Measurements from ENCODE around the gene SH3PXD2A.

DNA sequence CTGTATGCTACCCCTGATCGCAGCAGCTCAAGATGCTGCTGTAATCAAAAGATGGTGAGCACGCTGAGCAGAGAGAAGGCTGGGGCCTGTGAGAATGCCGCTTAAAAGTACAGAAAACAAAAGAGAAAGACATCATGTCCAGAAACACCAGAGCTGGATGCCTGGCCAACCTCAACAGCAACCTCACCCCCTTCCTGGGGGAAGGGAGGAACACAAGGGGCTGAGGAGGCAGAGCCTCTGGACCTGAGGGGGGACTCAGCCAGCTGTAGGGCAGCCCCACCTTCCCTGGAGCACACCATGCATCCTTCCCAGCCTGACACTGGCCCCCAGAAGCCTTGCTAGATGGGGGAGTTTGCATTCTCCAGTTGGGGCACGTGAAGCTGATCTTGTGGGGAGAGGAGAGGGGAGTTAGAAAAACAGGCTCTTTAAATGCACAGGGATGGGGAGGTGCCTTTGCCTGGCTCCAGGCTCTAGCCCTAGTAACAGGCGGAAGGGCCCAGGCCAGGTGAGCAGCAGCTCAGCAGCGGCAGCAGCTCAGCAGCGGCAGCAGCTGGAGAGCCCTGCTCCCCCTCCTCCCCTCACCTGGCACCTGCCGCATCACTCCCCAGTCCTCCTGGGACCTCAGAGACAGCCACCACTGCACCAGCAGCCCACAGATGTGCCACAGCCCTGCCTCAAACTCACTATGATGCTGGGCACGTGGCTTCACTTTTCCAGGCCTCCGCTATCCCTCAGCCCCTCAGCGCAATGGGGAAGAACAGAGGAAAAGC lies 205.5 kb downstream of the SH3PXD2A start:
- TF ChIP-seq POLR2A (IDR thresholded peaks at IDR 0.05) (no peak), POLR2AphosphoS5 (IDR thresholded peaks at IDR 0.05) (no peak), EP300 (IDR thresholded peaks at IDR 0.05; ENCODE audit: low read depth) (no peak)
- TF ChIP-seq, protein P1, sequence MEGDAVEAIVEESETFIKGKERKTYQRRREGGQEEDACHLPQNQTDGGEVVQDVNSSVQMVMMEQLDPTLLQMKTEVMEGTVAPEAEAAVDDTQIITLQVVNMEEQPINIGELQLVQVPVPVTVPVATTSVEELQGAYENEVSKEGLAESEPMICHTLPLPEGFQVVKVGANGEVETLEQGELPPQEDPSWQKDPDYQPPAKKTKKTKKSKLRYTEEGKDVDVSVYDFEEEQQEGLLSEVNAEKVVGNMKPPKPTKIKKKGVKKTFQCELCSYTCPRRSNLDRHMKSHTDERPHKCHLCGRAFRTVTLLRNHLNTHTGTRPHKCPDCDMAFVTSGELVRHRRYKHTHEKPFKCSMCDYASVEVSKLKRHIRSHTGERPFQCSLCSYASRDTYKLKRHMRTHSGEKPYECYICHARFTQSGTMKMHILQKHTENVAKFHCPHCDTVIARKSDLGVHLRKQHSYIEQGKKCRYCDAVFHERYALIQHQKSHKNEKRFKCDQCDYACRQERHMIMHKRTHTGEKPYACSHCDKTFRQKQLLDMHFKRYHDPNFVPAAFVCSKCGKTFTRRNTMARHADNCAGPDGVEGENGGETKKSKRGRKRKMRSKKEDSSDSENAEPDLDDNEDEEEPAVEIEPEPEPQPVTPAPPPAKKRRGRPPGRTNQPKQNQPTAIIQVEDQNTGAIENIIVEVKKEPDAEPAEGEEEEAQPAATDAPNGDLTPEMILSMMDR (IDR thresholded peaks at IDR 0.05) = no peak
